Measurements from ENCODE around the gene TMPRSS12. TPM values are rescaled to one million over a fixed set of nuclear protein-coding genes. Genes with fewer than 3 reads are reported as not detected.

The TMPRSS12 gene
- total RNA-seq, 1 experiment from 2014 or later: not detected

- CTCF ChIA-PET: no interaction called here
- Histone ChIP-seq H3K36me3 (ENCODE audit: control insufficient read depth, insufficient read depth, low read length) (no peaks in the 10 kb centered on the region), H3K9me3 (peaks cover 16% of the 10 kb centered on the region; the same call in 1 of the 2 replicates), H3K27me3 (replicated peaks; ENCODE audit: control insufficient read depth, insufficient read depth, low read length) (no peaks in the 10 kb centered on the region), H3K4me3 (ENCODE audit: low read depth, low read length) (no peak overlapping the region), H3K4me1 (peaks cover 47% of the 10 kb centered on the region)
- no peak overlapping the region for H3K4me3 Mint-ChIP-seq (ENCODE audit: unreplicated experiment)
- TF ChIP-seq CTCF (IDR thresholded peaks at IDR 0.05; ENCODE audit: insufficient read depth in 1 of 2, low read depth in 1 of 2, low read length in 1 of 2, severe bottlenecking in 1 of 2, unreplicated experiment in 1 of 2): no peak
- intact Hi-C loops (cut with micrococcal nuclease; ENCODE audit: unreplicated experiment): no loop called here
- peak in 1 of 2 experiments; percentile 49 for DNase-seq
- BruUV-seq (replicated peaks): no TSS peak
- peaks cover 46% of the 10 kb centered on the region for H3K4me1 Mint-ChIP-seq (ENCODE audit: low read depth, unreplicated experiment)
- H3K27me3 Mint-ChIP-seq (ENCODE audit: insufficient read depth, unreplicated experiment): no peaks in the 10 kb centered on the region
- H3K36me3 Mint-ChIP-seq (ENCODE audit: insufficient read depth, unreplicated experiment): no peaks in the 10 kb centered on the region
- POLR2A ChIA-PET: interaction anchor here (0.6 kb wide), 1 partner anchor 219 kb away, joined by 7 read pairs; no protein-coding TSS in a partner anchor
- H3K27ac Mint-ChIP-seq (ENCODE audit: unreplicated experiment): peak overlapping the region; percentile 63
- H3K9me3 Mint-ChIP-seq (ENCODE audit: unreplicated experiment): peaks cover 12% of the 10 kb centered on the region
Measured at GRCh38 chr12:50932787-50933280, 90.1 kb downstream of the TMPRSS12 start.

- TF ChIP-seq CTCF (IDR thresholded peaks at IDR 0.05; ENCODE audit: insufficient read depth in 1 of 2, low read depth in 1 of 2, low read length in 1 of 2, severe bottlenecking in 1 of 2, unreplicated experiment in 1 of 2): no peak
- H3K27me3 Mint-ChIP-seq (ENCODE audit: insufficient read depth, unreplicated experiment): no peaks in the 10 kb centered on the region
- Histone ChIP-seq H3K27me3 (replicated peaks; ENCODE audit: control insufficient read depth, insufficient read depth, low read length) (no peaks in the 10 kb centered on the region), H3K9me3 (peaks cover 16% of the 10 kb centered on the region; the same call in 1 of the 2 replicates), H3K4me1 (peaks cover 41% of the 10 kb centered on the region), H3K4me3 (ENCODE audit: low read depth, low read length) (no peak overlapping the region), H3K36me3 (ENCODE audit: control insufficient read depth, insufficient read depth, low read length) (no peaks in the 10 kb centered on the region)
- ChIA-PET POLR2A (no interaction called here), CTCF (no interaction called here)
- no peaks in the 10 kb centered on the region for H3K36me3 Mint-ChIP-seq (ENCODE audit: insufficient read depth, unreplicated experiment)
- BruUV-seq (replicated peaks): no TSS peak
- peak overlapping the region; percentile 63 for H3K27ac Mint-ChIP-seq (ENCODE audit: unreplicated experiment)
- H3K9me3 Mint-ChIP-seq (ENCODE audit: unreplicated experiment): peaks cover 17% of the 10 kb centered on the region
- DNase-seq: peak; percentile 49 to 61
- intact Hi-C loops (cut with micrococcal nuclease; ENCODE audit: unreplicated experiment): no loop called here
- H3K4me1 Mint-ChIP-seq (ENCODE audit: low read depth, unreplicated experiment): peaks cover 40% of the 10 kb centered on the region
- H3K4me3 Mint-ChIP-seq (ENCODE audit: unreplicated experiment): no peak overlapping the region
Measured at GRCh38 chr12:50933459-50934124, 90.9 kb downstream of the TMPRSS12 start.

GRCh38 chr12:50934371-50934851 is 91.7 kb downstream of the TMPRSS12 start:
- Histone ChIP-seq H3K4me1 (peaks cover 41% of the 10 kb centered on the region), H3K36me3 (ENCODE audit: control insufficient read depth, insufficient read depth, low read length) (no peaks in the 10 kb centered on the region), H3K27me3 (replicated peaks; ENCODE audit: control insufficient read depth, insufficient read depth, low read length) (no peaks in the 10 kb centered on the region), H3K9me3 (peaks cover 16% of the 10 kb centered on the region; the same call in 1 of the 2 replicates), H3K4me3 (ENCODE audit: low read depth, low read length) (no peak overlapping the region)
- BruUV-seq (replicated peaks): no TSS peak
- Mint-ChIP-seq H3K4me1 (ENCODE audit: low read depth, unreplicated experiment) (peaks cover 37% of the 10 kb centered on the region), H3K27me3 (ENCODE audit: insufficient read depth, unreplicated experiment) (no peaks in the 10 kb centered on the region), H3K4me3 (ENCODE audit: unreplicated experiment) (no peak overlapping the region), H3K36me3 (ENCODE audit: insufficient read depth, unreplicated experiment) (no peaks in the 10 kb centered on the region), H3K27ac (ENCODE audit: unreplicated experiment) (peak overlapping the region; percentile 73), H3K9me3 (ENCODE audit: unreplicated experiment) (peaks cover 25% of the 10 kb centered on the region)
- TF ChIP-seq CTCF (IDR thresholded peaks at IDR 0.05; ENCODE audit: insufficient read depth in 1 of 2, low read depth in 1 of 2, low read length in 1 of 2, severe bottlenecking in 1 of 2, unreplicated experiment in 1 of 2): no peak
- ChIA-PET POLR2A (no interaction called here), CTCF (no interaction called here)
- DNase-seq: no peak
- intact Hi-C loops (cut with micrococcal nuclease; ENCODE audit: unreplicated experiment): no loop called here
